Hematopoietic multipotent progenitor cell treated with erythropoietin and hydrocortisone succinate and interleukin-3 and kit ligand, for 6 days (in vitro differentiated cells): ENCODE results near the gene FIBCD1.

Experiments used
- DNase-seq: peaks from one replicate; pipeline ENCODE4 v3.0.0-alpha.2; 2015

The FIBCD1 gene

DNA sequence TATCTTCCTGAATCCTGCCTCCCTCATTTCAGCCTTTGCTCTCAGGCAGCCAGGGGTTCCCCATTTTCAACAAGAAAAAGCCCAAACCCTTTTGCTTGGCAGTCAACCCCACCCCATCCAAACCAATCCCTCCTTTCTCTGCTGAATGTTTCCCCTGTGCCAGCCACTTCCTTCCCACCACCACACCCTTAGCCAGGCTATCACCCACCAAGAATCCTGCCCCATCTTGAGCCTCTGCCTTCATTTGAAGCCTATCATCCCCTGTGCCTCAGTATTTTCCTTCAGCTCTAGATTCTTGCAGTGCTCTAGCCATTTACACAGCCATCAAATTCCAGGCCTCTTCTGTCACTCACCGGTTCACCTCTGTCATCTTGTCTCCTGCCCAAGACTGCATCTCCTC is 15.3 kb upstream of the FIBCD1 start:
- no peak for DNase-seq

DNA sequence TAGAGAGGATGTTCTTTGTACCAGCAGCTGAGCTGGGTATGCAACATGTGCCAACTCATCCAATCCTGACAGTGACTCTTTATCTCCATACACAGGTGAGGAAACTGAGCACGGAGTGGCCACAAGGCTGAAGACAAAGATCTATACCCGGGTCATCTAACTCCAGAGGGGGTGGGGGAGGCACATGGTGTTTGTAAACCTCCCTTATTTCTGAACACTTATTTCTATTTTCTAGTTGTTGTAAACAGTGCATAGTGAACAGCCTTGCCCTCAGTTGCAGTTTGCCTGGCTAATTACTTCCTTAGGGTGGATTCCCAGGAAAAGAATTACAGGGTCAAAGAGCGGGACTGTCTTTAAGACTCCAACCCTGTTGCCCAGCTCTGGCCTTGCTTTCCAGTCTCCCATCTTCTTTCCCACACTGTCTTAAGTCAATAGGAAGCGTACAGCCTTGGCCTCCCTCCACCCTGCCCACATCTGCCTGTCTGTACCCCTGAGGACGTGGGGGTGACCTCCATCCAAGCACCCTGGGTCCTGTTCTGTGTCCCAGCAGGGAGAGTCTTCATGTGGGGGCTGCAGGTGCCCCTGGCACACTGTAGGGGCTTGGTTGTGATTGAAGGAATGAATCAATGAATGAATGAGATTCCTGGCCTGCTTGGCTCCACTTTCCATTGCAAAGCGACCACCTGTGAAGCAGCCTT is 13.2 kb upstream of the FIBCD1 start:
- no peak for DNase-seq

DNA sequence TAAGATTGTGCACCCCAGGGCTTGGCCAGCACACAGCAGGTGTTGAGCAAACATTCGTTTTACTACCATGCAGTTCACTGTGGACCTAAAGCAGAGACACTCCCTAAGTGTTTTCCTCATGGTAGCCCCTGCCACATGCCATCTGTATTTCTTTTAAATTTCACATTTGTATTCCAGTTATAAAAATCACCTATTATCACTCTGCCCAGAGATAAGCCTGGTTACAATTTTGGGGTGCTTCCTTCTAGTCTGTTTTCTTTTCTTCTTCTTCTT is 10.9 kb upstream of the FIBCD1 start:
- DNase-seq: no peak

DNA sequence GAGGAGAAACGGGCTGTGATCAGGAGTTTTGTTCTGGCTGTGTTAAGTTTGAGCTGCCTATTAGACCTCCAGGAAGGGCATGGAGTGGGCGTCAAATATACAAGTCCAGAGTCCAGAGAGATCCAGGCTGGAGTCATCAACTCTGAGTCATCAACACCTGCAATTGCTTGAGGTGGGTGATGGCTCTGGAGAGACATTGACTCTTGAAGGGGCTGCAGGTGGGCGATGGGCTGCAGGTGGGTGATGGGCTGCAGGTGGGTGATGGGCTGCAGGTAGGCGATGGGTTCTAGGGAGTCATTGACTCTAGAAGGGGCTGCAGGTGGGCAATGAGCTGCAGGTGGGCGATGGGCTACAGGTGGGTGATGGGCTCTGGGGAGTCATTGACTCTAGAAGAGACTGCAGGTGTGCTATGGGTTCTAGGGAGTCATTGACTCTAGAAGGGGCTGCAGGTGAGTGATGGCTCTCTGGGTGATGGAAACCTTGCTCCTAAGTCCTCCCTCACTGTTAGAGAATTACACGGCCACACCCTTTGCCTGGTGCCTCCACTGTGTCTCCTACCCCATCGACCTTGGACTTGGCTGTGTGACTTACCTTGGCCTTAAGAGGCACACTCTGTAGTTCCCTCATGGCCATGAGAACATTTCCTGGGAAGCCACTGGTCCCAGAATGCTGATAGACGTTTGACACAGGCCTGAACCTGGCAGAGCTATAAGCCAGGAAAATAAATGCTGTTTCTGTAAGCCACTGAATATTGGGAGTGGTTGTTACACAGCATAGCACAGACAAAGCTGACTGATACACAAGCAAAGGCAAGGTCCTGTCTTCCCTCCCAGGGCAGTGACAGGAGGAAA is 10.4 kb upstream of the FIBCD1 start:
- DNase-seq: no peak

- no peak for DNase-seq
Measured at GRCh38 chr9:130948266-130948665, 9.2 kb upstream of the FIBCD1 start.

GRCh38 chr9:130947618-130948140 is 8.6 kb upstream of the FIBCD1 start:
- no peak for DNase-seq

DNA sequence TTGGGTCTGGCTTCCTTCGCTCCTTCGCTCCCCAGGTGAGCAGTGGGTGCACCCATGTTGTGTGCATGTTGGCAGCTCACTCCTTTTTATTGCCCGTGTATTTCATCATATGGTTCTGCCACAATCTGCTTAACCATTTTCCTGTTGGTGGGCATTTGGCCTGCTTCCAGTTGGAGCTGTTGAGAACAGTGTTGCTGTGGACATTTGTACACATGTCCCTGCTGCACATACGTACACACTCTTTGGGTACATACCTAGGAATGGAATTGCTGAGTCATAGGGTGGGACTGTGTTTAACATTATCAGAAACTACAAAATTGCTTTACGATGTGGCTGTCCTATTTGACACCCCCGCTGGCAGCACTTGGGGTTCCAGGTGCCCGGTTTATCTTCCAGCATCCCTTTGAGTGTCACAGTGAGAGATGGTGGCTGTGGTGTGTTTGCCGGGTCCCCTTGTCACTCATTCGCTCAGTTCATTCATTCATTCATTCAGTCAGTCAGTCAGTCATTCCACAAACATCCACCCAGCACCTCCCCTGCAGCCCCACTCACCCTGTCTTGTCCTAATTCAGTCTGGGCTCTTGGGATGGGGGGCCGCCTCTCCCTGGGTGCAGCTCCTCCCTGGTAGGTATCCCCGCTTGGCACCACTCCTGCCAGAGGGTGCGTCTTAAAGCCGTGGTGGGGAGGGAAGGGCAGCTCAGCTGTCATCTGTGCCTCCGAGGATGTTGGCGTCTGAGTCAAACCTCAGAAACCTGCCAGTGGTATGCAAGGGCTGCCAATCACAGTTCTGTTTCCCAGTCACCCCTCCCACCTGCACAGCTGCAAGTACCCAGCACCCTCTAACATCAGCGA is 7.9 kb upstream of the FIBCD1 start:
- DNase-seq: peak; percentile 53

- DNase-seq: no peak
Measured at GRCh38 chr9:130945173-130945572, 6.1 kb upstream of the FIBCD1 start.

- DNase-seq: no peak
Measured at GRCh38 chr9:130944510-130945058, 5.5 kb upstream of the FIBCD1 start.

- no peak for DNase-seq
Measured at GRCh38 chr9:130943777-130944176, 4.7 kb upstream of the FIBCD1 start.

- no peak for DNase-seq
Measured at GRCh38 chr9:130943221-130943620, 4.2 kb upstream of the FIBCD1 start.

- no peak for DNase-seq
Measured at GRCh38 chr9:130942679-130943078, 3.6 kb upstream of the FIBCD1 start.

DNA sequence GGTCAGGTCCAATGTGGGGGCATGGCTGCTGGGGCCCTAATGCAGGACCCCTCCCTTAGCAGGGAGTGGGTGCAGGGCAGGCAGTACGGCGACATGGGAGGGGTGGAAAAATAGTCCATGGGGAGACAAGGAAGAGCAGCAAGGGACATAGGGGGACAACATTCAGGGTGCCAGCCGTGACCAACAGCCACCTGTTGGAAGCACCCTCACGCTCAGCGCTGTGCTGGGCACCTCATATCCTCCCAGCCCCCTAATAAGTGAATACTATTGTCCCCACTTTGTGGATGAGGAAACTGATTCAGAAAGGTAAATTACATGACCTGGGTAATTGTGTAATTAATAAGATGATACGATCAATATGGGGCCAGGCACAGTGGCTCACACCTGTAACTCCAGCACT is 3.0 kb upstream of the FIBCD1 start:
- no peak for DNase-seq

GRCh38 chr9:130940693-130941576 is 1.9 kb upstream of the FIBCD1 start:
- DNase-seq: peak; percentile 70

- DNase-seq: no peak
Measured at GRCh38 chr9:130940027-130940549, 1.0 kb upstream of the FIBCD1 start.

DNA sequence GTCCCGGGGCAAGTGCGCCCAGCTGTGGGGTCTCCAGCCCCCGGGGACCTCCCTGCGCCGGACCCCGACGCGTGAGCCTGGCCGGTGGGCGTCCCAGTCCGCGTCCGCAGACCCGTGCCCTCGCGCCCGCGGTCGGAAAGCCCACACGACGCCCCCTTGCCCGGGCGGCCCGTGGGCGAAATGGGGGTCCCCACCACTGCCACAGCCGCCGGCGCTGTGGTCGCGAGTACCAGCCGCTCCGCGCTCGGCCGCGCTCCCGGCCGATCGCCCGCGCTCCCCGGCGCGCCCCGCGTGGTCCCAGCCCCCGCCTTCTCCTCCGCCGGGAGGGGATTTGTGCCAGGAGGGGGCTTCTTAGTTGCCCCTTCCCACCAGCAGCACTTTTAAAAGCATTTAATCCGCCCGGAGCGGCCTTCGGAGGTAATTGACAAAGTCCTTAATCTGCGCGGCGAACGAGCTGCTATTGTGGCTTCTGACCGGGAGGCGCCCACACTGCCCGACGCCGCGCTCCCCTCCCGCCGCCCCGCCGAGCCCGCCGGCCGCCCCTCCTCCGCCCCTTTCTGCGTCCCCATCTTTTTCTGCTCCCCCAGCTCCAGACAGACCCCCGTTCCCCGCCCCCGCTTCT is 469 bp upstream of the FIBCD1 start:
- peak; percentile 55 for DNase-seq

DNA sequence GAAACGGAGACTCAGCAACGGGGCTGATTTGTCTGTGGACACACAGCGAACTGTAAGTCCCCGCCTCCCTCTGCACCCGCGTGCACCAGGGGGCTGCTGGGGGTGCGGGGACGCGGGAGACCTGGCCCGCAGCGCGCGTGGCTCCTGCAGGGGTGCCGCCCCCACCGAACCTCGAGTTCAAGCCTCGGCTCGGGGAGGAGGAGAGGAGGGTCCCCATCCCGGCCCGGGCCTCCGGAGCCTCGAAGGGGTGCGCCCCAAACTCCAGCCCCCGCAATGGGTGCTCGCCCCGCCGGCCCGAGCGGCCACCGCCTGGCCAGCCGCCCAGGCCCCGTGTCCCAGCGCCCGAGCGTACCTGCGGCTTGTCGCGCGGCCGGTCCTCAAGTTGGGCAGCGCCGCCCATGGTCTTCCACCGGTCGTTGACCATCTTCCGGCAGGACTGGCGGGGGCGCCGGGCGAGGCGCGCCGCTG is 829 bp downstream of the FIBCD1 start:
- no peak for DNase-seq

GRCh38 chr9:130937146-130938076 is 1.6 kb downstream of the FIBCD1 start:
- DNase-seq: no peak

DNA sequence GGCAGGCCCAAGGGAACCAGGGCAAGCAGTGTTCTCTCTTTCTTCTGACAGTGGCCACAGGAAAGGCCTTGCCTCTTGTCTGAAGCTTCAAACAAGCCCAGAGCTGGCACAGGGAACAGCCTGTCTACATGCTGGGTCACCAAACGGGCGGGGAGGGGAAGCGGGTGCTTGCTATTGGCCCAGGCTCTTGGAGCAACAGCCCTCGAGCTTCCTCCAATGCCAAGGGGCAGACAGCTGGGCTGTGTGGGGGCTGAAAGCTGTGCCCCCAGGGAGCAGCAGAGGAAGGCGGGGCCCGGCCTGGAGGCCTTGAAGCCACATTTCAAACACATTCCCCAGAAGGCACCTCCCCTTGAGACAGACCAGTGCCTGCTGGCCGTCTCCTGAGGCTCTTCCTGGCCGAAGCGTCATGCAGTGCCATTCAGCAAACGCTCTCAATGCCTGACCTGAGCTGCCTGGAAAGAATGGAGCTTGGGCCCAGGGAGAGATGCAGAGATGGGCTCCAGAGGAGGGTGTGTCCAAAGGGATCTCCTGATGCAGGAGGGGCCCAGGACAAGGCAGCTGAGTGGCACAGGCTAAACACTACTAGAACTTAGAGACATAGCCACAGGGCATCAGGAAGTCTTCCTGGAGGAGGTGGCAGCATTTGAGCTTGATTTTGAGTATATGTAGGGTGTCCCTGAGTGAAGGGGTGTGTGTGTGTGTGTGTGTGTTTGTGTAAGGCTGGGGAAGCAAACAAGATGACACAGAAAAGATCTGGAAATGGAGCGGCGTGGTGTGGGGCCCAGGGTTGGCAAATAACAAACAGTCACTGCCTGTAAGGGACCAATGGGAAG is 2.5 kb downstream of the FIBCD1 start:
- peak; percentile 15 for DNase-seq
